IPS DF 6.9 (cell line): ENCODE data around the gene FANCM.
"Not testable (repeated sequence)": the region's sequence is repeated elsewhere in the genome, so short reads cannot be mapped to it uniquely, and the experiment has no call there.

Experiments used
- DNase-seq: peaks from one replicate; pipeline ENCODE4 v3.0.0-alpha.2; 2013; ENCODE audit warnings: low read depth, low spot score
- H3K27ac ChIP-seq: one replicate; pipeline ENCODE4 v1.5.1; 2013; ENCODE audit warnings: low read length, control low read depth
- H3K27me3 ChIP-seq: 2 replicates; pipeline ENCODE4 v1.6.1; 2013; ENCODE audit warnings: mild to moderate bottlenecking, low read length; ENCODE audit not compliant: control insufficient read depth, insufficient read depth
- H3K36me3 ChIP-seq: 2 replicates; pipeline ENCODE4 v1.6.1; 2013; ENCODE audit warnings: low read length; ENCODE audit not compliant: control insufficient read depth, insufficient read depth
- H3K4me1 ChIP-seq: 2 replicates; pipeline ENCODE4 v1.6.1; 2013; ENCODE audit warnings: low read length; ENCODE audit not compliant: control insufficient read depth, insufficient read depth
- H3K4me3 ChIP-seq: 2 replicates; pipeline ENCODE4 v1.5.1; 2013; ENCODE audit warnings: mild to moderate bottlenecking, low read length
- H3K9me3 ChIP-seq: 2 replicates; pipeline ENCODE4 v1.6.1; 2013; ENCODE audit warnings: low read length, inconsistent platforms; ENCODE audit not compliant: control insufficient read depth, insufficient read depth
- WGBS: extraction: QIAGEN DNeasy Blood & Tissue Kit; methylation state at CpG from one replicate; pipeline ENCODE4 v1.1.7; 2013; ENCODE audit warnings: mixed read lengths, missing lambda C conversion rate; ENCODE audit not compliant: insufficient read length, insufficient coverage; 5-methylcytosine and 5-hydroxymethylcytosine counted together

The FANCM gene

GRCh38 chr14:45140661-45141187 is 5.0 kb downstream of the FANCM start:
- no peak overlapping the region for H3K4me3 ChIP-seq
- DNase-seq, result no peak
- H3K27ac ChIP-seq, result no peak overlapping the region
- WGBS, result no CpG with 5 or more reads among the region's 6 CpGs
- H3K4me1 ChIP-seq, result no peaks in the 10 kb centered on the region
- H3K9me3 ChIP-seq, result no peaks in the 10 kb centered on the region
- H3K36me3 ChIP-seq, result no peaks in the 10 kb centered on the region
- no peaks in the 10 kb centered on the region for H3K27me3 ChIP-seq

- WGBS, result no CpG with 5 or more reads among the region's 8 CpGs
- not testable (repeated sequence) for H3K4me3 ChIP-seq, H3K27ac ChIP-seq, DNase-seq, H3K4me1 ChIP-seq, H3K27me3 ChIP-seq, H3K9me3 ChIP-seq, H3K36me3 ChIP-seq
Observed at GRCh38 chr14:45142083-45142482, 6.4 kb downstream of the FANCM start.

GRCh38 chr14:45144658-45145057 is 8.9 kb downstream of the FANCM start:
- no peaks in the 10 kb centered on the region for H3K4me1 ChIP-seq
- H3K27me3 ChIP-seq, result no peaks in the 10 kb centered on the region
- H3K4me3 ChIP-seq, result no peak overlapping the region
- no peaks in the 10 kb centered on the region for H3K9me3 ChIP-seq
- H3K27ac ChIP-seq, result no peak overlapping the region
- H3K36me3 ChIP-seq, result no peaks in the 10 kb centered on the region
- no peak for DNase-seq

- Histone ChIP-seq H3K9me3 (no peaks in the 10 kb centered on the region), H3K36me3 (no peaks in the 10 kb centered on the region), H3K27me3 (no peaks in the 10 kb centered on the region), H3K4me1 (no peaks in the 10 kb centered on the region), H3K4me3 (no peak overlapping the region), H3K27ac (no peak overlapping the region)
- no peak for DNase-seq
- no CpG with 5 or more reads among the region's 3 CpGs for WGBS
Observed at GRCh38 chr14:45145214-45145613, 9.5 kb downstream of the FANCM start.

- Histone ChIP-seq H3K27ac (no peak overlapping the region), H3K9me3 (no peaks in the 10 kb centered on the region), H3K27me3 (no peaks in the 10 kb centered on the region), H3K4me1 (no peaks in the 10 kb centered on the region), H3K4me3 (no peak overlapping the region), H3K36me3 (no peaks in the 10 kb centered on the region)
- WGBS, result no CpG with 5 or more reads among the region's 3 CpGs
- DNase-seq, result no peak
Observed at GRCh38 chr14:45149602-45150001, 13.9 kb downstream of the FANCM start.

- Histone ChIP-seq H3K4me3 (no peak overlapping the region), H3K4me1 (no peaks in the 10 kb centered on the region), H3K27me3 (no peaks in the 10 kb centered on the region), H3K9me3 (no peaks in the 10 kb centered on the region), H3K27ac (no peak overlapping the region), H3K36me3 (no peaks in the 10 kb centered on the region)
- no CpG with 5 or more reads among the region's 4 CpGs for WGBS
- DNase-seq, result no peak
Observed at GRCh38 chr14:45150386-45150890, 14.7 kb downstream of the FANCM start.

GRCh38 chr14:45156067-45156466 is 20.3 kb downstream of the FANCM start:
- Histone ChIP-seq H3K27me3 (no peaks in the 10 kb centered on the region), H3K9me3 (no peaks in the 10 kb centered on the region), H3K36me3 (no peaks in the 10 kb centered on the region), H3K4me3 (no peak overlapping the region), H3K27ac (no peak overlapping the region), H3K4me1 (no peaks in the 10 kb centered on the region)
- DNase-seq, result no peak

GRCh38 chr14:45169906-45170305 is 34.2 kb downstream of the FANCM start:
- Histone ChIP-seq H3K4me1 (no peaks in the 10 kb centered on the region), H3K27me3 (no peaks in the 10 kb centered on the region), H3K9me3 (no peaks in the 10 kb centered on the region), H3K27ac (no peak overlapping the region), H3K36me3 (no peaks in the 10 kb centered on the region), H3K4me3 (no peak overlapping the region)
- DNase-seq, result no peak

GRCh38 chr14:45177076-45177475 is 41.3 kb downstream of the FANCM start:
- H3K27me3 ChIP-seq, result no peaks in the 10 kb centered on the region
- no peak overlapping the region for H3K27ac ChIP-seq
- H3K4me1 ChIP-seq, result no peaks in the 10 kb centered on the region
- no peak overlapping the region for H3K4me3 ChIP-seq
- H3K9me3 ChIP-seq, result no peaks in the 10 kb centered on the region
- DNase-seq, result no peak
- H3K36me3 ChIP-seq, result no peaks in the 10 kb centered on the region
- WGBS, result no CpG with 5 or more reads among the region's 5 CpGs

GRCh38 chr14:45181329-45181728 is 45.6 kb downstream of the FANCM start:
- no peaks in the 10 kb centered on the region for H3K27me3 ChIP-seq
- no peaks in the 10 kb centered on the region for H3K9me3 ChIP-seq
- no peak overlapping the region for H3K27ac ChIP-seq
- H3K36me3 ChIP-seq, result no peaks in the 10 kb centered on the region
- no CpG with 5 or more reads among the region's 5 CpGs for WGBS
- no peaks in the 10 kb centered on the region for H3K4me1 ChIP-seq
- no peak for DNase-seq
- no peak overlapping the region for H3K4me3 ChIP-seq

- H3K36me3 ChIP-seq, result no peaks in the 10 kb centered on the region
- no CpG with 5 or more reads among the region's 3 CpGs for WGBS
- DNase-seq, result no peak
Observed at GRCh38 chr14:45181806-45182205, 46.1 kb downstream of the FANCM start.

More at GRCh38 chr14:45181806-45182205, 46.1 kb downstream of the FANCM start:
- no peak overlapping the region for H3K4me3 ChIP-seq
- no peaks in the 10 kb centered on the region for H3K27me3 ChIP-seq
- H3K27ac ChIP-seq, result no peak overlapping the region
- H3K9me3 ChIP-seq, result no peaks in the 10 kb centered on the region
- H3K4me1 ChIP-seq, result no peaks in the 10 kb centered on the region
